Activated CD4-positive, alpha-beta T cell treated with anti-CD3 and anti-CD28 coated beads for 24 hours (primary cell): ENCODE results near the gene PHLDB2.

Experiments
- DNase-seq, 2 donors: peaks; one replicate each; pipeline ENCODE4 v3.0.0-alpha.2; 2020; ENCODE audit warnings: low read depth in 2 of 2

PHLDB2 gene

GRCh38 chr3:111882194-111882593 lies 23.1 kb downstream of the PHLDB2 start:
- DNase-seq, result no peak

- DNase-seq, result no peak
These were observed 23.7 kb downstream of the PHLDB2 start for GRCh38 chr3:111882799-111883198.

GRCh38 chr3:111884411-111885018 lies 25.4 kb downstream of the PHLDB2 start:
- no peak for DNase-seq

- DNase-seq, result no peak
These were observed 26.5 kb downstream of the PHLDB2 start for GRCh38 chr3:111885578-111885977.

- DNase-seq, result no peak
These were observed 31.1 kb downstream of the PHLDB2 start for GRCh38 chr3:111890051-111890580.

- DNase-seq, result no peak
These were observed 33.0 kb downstream of the PHLDB2 start for GRCh38 chr3:111892070-111892469.

GRCh38 chr3:111895071-111895470 lies 36.0 kb downstream of the PHLDB2 start:
- no peak for DNase-seq

- no peak for DNase-seq
These were observed 40.9 kb downstream of the PHLDB2 start for GRCh38 chr3:111899966-111900365.

GRCh38 chr3:111901637-111902036 lies 42.6 kb downstream of the PHLDB2 start:
- DNase-seq, result no peak

GRCh38 chr3:111902534-111902933 lies 43.5 kb downstream of the PHLDB2 start:
- no peak for DNase-seq

GRCh38 chr3:111903067-111903511 lies 44.0 kb downstream of the PHLDB2 start:
- DNase-seq, result no peak

GRCh38 chr3:111904376-111905241 lies 45.5 kb downstream of the PHLDB2 start:
- no peak for DNase-seq

- DNase-seq, result no peak
These were observed 47.6 kb downstream of the PHLDB2 start for GRCh38 chr3:111906656-111907055.

GRCh38 chr3:111907151-111907550 lies 48.1 kb downstream of the PHLDB2 start:
- DNase-seq, result no peak

GRCh38 chr3:111910806-111911205 lies 51.7 kb downstream of the PHLDB2 start:
- no peak for DNase-seq

- DNase-seq, result no peak
These were observed 52.4 kb downstream of the PHLDB2 start for GRCh38 chr3:111911446-111911845.

- DNase-seq, result no peak
These were observed 54.2 kb downstream of the PHLDB2 start for GRCh38 chr3:111913163-111913763.

- DNase-seq, result no peak
These were observed 56.8 kb downstream of the PHLDB2 start for GRCh38 chr3:111915905-111916304.

GRCh38 chr3:111917300-111917699 lies 58.2 kb downstream of the PHLDB2 start:
- no peak for DNase-seq

GRCh38 chr3:111919370-111920065 lies 60.5 kb downstream of the PHLDB2 start:
- no peak for DNase-seq

- DNase-seq, result no peak
These were observed 62.1 kb downstream of the PHLDB2 start for GRCh38 chr3:111921181-111921580.
